H54 (cell line): ENCODE measurements around the gene EPB41L1.

Source experiments
- DNase-seq: peaks from one replicate; pipeline ENCODE4 v3.0.0; 2011; ENCODE audit warnings: low spot score, mixed read lengths; ENCODE audit not compliant: insufficient read length
- FAIRE-seq: peaks from 3 replicates; lab custom pipeline; 2011; peaks lifted over from hg19 to GRCh38; lab: Jason Lieb, UNC
- POLR2A ChIP-seq: IDR thresholded peaks from 2 replicates; pipeline ENCODE4 v1.6.1; 2011; ENCODE audit warnings: low read depth, mild to moderate bottlenecking, low read length

Gene EPB41L1

DNA sequence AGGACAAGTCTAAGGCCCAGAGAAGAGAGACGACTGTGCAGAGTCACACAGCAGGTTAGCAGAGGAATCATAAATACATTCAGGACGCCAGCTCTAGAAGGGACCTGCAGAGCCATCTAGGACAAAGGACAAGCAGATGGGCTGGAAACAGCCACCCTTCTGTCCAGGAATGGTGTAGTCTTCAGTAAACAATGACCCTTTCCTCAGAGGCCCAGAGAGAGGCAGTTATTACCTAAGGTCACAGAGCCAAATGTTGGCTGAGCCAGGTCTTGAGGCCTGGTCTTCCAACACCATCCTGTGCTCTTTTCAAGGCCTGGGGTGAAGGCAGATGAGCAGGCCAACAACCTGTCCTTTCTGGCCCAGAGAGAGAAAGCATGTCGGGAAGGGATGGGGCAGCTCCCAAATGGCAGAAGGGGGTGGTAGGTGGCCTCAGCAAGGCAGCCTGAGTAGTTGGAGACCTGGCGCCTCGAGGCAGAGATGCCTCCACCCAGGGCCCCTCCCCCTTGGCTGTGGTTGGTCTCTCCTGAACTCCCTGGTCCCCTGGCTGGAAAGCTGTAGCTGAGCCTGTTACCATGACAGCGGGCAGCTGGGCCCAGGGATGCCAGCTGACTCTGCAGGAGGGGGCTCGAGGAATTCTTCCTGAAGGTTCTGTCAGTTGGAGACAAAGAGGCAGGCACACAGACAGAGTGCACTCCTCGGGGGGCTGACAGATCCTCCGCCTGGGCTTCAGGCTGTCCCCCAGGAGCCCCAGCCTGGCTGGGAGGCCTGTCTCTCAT lies 24.8 kb downstream of the EPB41L1 start:
- DNase-seq (no peak), FAIRE-seq (no peak)
- TF ChIP-seq POLR2A, result no peak

DNA sequence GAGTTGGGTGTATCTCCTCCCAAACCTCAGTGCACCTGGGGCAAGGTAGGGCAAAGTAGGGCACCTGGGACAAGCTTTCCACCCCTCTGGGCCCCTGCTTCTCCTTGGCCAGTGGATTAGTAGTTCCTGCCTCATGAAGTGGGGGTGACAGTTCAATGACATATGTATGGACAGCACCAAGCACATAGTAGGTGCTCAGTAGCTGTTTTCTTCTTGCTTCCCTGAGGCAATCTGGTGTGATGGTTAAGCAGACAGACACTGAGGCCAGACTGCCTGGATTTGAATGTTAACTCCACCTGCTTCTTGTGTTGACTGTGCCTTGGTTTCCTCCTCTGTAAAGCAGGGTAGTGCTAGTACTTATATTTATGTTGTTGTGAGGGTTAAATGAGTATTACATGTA lies 25.8 kb downstream of the EPB41L1 start:
- no peak for FAIRE-seq
- no peak for DNase-seq
- TF ChIP-seq POLR2A, result no peak

DNA sequence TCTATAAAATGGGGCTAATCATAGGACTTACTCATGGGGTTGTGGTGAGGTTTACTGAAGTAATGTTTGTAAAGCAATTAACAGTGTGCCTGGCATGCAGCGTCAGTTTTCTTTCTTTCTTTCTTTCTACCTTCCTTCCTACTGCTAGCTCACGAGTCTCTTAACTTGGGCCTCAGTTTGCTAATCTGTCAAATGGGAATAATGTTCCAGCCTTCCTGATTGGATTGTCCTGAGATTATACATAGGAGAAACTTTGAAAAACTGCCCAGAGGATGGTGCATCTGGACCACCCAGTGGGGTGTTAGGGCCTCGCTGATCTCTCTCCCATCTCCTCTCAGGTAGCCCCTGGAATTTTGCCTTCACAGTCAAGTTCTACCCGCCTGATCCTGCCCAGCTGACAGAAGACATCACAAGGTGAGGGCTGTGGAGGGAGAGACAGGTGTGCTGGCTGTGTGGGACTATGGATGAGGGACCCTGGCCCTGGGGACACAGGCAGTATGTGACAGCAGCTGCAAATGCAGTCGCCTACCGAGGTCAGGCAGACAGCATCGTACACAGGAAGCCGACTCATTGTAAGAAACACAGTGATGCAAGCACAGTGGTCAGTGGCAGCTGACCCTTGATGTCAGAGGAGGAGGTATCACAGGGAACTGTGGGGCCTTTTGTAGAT lies 27.5 kb downstream of the EPB41L1 start:
- DNase-seq (peak; percentile 55), FAIRE-seq (no peak)
- no peak for TF ChIP-seq POLR2A

DNA sequence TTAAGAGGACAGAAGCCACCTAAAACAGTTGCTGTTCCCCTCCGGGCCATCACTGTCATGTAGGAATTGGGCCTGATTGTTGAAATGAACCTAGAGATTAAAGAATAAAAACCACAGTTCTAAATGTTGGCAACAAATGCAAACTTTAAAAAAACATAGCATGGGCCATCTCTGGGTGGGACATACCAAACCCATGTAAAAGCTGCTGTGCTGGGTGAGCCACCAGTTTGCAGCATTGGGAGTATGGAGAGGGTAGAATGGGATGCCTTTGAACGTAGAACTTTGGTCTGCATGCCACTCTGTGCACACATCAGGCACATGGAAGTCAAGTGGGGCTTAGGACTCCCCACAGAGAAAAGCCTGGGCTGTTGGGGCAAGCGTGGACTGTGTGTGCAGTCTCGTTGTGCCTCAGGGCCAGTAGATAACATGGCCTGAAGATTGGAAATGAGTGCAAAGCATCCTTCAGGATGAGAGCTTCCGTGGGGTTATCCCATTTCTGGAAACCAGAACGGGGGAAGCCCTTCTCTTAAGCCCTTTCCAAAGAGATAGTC lies 28.1 kb downstream of the EPB41L1 start:
- DNase-seq (no peak), FAIRE-seq (no peak)
- no peak for TF ChIP-seq POLR2A

DNA sequence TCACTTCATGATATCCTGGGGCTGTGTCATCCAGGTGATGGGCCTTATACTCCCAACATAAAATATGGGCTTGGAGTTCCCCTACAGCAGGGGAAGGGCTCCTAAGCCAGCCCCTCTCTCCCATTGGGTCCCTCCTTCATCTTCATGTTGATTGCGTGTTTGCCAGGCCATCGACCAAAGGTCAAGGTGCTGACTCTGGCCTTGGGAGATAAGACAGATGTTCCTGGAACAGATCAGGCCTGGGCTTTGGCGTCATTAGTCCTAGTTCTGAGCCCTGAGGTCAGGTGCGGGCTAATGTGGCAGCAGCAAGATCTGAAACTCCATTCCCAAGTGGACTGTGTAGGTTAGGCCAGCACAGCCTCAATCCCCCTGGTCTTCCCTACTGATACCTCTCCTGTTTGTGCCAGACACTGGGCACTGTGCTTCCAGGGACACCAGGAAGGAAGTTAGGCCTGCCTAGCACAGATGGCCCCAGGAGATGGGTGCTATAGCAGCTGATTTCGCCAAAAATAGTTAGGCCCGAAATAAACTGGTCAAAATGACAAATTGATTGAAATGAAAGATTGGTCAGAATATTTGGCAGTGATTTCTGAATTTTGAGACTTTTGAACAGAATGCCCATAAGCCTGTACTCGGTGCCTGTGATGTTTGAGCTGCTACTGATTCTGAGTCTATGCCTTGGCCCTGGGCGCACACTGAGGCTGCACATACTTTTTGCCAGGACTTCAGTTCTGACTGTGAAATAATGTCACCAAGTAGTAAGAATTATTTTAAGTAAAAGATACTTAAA lies 28.8 kb downstream of the EPB41L1 start:
- TF ChIP-seq POLR2A, result no peak
- no peak for DNase-seq
- no peak for FAIRE-seq

DNA sequence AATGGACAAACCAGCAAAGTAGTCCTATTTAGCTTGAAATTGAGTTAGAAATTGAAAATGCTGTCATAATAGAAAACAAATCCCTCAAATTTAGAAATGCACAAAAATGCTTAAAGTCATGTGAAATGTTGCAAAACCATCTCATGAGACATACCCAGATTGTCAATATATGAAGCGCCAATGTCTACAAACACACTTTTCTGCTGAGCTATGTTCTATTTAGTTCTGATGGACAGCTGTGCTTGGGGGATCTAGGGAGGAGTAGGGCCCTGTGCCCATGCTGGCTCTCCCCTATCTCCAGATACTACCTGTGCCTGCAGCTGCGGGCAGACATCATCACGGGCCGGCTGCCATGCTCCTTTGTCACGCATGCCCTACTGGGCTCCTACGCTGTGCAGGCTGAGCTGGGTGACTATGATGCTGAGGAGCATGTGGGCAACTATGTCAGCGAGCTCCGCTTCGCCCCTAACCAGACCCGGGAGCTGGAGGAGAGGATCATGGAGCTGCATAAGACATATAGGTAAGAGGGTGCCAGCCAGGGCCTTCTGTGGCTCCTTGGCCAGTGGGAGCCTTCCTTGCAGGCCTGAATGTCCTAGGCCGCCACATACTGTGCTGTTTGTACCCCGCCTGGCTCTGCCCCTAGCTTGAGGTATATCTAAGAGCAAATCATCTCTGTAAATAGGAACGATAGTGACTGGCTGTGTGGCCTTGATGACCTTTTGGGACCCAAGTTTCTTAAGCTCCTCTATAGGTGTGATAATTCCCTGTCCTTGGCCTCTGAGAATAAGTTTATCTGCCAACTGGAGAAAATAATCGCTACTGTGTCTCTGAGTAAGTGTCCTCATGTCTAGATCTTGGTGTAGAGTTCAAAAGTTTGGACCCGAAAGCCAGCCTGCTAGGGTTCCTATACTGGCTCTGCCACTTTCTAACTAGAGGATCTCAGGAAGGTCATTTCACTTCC lies 30.6 kb downstream of the EPB41L1 start:
- no peak for TF ChIP-seq POLR2A
- DNase-seq (no peak), FAIRE-seq (no peak)

DNA sequence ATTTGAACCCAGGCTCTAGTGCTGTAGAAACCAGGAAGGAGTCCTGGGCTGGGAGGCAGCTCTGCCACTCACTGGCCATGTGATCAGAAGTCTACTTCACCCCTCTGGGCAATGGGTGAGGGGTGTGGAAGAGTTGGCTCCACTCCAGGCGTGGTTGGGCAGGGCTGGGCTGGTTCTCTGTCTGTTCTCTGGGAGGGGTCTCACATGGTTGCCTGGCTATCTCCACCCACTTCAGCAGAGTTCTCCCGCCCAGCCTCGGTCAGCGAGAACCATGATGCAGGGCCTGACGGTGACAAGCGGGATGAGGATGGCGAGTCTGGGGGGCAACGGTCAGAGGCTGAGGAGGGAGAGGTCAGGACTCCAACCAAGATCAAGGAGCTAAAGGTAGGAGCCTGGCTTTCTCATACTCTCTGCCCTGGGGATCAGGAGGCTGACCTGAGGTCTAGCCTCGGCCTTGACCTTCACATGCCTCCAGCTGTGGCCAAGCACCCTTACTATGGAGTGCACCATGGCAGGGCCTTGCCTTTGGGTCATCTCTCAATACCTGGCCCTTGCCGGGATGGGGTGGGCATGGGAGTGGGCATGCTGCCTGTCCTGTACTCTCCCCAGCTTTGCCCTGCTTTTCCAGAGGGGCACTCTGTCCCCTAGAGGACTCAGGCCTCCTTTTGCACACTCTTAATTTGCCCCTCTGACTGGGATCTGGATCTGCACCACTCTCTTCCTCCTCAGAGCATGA lies 39.6 kb downstream of the EPB41L1 start:
- DNase-seq, result no peak
- no peak for FAIRE-seq
- no peak for TF ChIP-seq POLR2A

DNA sequence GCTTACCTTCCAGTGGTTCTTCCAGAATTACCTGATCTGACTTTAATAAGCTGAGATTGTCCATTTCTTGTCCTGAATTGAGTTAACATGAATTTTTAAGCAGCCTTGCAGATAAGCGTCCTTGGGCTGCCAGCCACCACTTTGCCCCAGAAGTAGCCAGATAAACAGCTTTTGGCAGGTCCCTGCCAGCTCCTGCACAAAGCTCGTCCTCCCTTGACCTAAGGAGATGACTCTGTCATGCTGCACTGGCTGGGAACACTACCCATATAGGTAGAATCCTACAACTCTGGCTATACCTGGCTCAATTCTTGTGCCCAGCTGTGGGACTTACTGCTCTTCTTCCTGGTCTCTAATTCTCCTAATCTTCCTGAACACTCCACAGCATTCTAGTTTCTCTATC lies 42.1 kb downstream of the EPB41L1 start:
- FAIRE-seq, result no peak
- no peak for TF ChIP-seq POLR2A
- no peak for DNase-seq

DNA sequence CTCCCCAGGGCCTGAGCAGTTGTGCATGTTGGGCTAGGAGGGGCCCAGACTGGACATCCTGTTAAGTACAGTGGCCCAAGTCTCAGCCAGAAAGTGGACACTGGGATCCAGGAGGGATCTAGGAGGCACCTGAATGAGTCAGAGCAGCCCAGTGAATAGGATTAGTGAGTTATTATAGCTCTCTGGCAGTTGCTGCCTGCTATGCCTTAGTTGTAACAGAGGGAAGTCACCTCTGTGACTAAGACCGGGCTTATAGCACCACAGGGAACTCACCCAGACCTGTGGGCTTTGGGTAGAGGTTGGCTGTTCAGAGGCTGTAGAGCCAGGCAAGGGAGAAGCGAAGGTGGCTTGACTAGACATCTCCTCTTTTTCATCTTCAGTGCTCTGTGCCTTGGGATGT lies 42.7 kb downstream of the EPB41L1 start:
- FAIRE-seq, result no peak
- TF ChIP-seq POLR2A, result no peak
- no peak for DNase-seq

DNA sequence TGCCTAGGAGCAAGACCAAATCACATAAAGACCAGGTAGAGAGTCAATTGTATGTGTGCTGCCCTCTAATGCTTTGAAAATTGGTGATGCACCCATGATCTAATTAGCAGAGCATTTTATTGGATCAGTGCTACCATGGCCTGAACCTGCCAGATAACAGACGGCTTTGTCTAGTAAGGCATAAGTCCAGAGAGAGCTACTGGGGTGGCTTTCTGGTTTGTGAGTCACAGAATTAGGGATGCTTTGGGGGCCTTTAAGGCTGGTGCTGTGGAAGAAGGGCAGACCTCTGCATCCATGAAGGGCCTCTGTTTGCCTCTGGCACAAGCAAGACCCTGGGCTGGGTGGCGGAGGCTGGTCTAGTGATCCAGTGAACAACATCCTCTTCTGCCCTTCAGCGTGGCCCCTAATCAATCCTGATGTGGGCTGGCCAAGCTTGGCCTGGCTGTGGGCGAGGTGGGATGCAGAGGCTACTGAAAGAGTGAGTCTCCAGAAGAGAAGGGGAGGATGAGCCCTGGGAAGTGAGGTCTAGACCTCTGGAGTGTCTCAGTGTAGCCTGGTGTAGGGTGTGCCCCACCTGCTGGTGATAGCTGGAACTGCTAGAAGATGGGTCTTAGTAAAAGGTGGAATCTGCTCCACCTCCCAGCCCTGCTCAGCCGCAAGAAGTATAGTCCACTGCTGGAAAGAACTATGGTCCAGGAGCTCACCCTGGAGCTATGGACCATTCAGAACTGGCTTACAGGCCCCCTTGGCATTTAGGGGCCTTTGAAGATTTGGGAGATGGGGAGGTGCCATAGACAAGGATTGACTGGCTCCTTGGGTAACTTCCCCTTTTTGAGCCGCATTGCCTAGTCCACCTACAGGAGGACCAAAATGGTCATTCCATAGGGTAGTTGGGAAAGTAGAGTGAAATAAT lies 45.1 kb downstream of the EPB41L1 start:
- no peak for TF ChIP-seq POLR2A
- no peak for FAIRE-seq
- peak; percentile 83 for DNase-seq

DNA sequence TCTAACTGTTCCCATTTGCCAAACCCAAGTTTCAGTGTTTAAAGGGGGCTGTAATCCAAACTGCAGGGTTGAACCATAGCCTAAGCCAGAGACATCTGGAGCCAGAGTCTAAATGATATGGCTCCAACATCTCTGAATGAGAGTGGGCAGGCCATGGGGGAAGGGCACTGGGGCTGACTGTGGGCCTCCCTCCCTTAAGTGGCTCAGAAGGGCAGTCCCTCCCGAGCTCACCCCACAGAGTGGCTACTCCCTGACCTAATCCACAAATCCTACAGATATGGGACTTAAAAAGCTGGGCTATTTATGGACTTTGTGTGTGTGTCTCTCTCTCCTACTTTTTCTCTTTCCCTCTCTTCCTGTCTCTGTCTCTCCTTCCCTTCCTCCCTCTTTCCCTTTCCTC lies 45.9 kb downstream of the EPB41L1 start:
- no peak for DNase-seq
- no peak for FAIRE-seq
- no peak for TF ChIP-seq POLR2A
